Stimulated activated CD4-positive, alpha-beta T cell treated with anti-CD3 and anti-CD28 coated beads, Interleukin-15, amount 100 ng/mL, for 24 hours (primary cell): ENCODE data around the gene DGLUCY.
"Not testable (repeated sequence)": the region's sequence is repeated elsewhere in the genome, so short reads cannot be mapped to it uniquely, and the experiment has no call there.

Experiments used
- DNase-seq: peaks from one replicate; pipeline ENCODE4 v3.0.0-alpha.2; 2020

The DGLUCY gene

GRCh38 chr14:91108941-91109611 lies 4.8 kb upstream of the DGLUCY start:
- peak; percentile 29 for DNase-seq

DNA sequence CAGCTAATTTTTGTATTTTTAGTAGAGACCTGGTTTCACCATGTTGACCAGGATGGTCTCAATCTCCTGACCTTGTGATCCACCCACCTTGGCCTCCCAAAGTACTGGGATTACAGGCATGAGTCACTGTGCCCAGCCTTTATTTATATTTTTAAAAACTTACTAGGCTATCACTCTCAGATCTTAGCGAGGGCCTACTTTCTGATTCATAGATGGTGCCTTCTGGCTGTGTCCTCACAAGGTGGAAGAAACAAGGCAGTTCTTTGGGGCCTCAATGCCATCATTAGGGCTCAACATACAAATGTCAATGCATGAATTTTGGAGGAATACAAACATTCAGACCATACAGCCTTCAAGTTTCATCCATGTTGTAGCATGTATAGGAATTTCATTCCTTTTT lies 2.4 kb upstream of the DGLUCY start:
- no peak for DNase-seq

- DNase-seq = no peak
Observed at GRCh38 chr14:91112194-91112593, 1.7 kb upstream of the DGLUCY start.

GRCh38 chr14:91114079-91115065 lies 499 bp downstream of the DGLUCY start:
- peak; percentile 80 for DNase-seq

- peak; percentile 34 for DNase-seq
Observed at GRCh38 chr14:91115986-91116770, 2.3 kb downstream of the DGLUCY start.

DNA sequence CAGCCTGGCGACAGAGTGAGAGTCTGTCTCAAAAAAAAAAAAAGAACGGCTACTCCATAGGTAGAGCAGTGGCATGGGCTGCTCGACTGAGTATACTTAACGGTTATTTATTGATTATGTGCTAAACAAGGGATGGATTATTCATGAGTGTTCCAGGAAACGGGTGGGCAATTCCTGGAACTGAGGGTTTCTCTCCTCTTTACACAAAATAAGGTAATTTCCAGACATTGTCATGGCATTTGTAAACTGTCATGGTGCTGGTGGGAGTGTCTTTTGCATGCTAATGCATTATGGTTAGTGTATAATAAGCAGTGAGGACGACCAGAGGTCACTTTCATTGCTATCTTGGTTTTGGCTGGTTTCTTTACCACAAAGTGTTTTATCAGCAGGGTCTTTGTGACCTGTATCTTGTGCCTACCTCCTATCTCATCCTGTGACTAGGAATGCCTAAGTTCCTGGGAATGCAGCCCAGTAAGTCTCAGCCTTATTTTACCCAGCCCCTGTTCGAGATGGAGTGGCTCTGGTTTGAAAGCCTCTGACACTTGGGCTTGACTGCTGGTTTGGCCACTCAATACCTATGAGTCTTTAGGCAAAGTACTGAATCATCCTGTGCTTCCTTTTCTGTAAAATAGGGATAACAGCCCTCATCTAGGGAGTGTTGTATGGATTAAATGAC lies 3.2 kb downstream of the DGLUCY start:
- peak; percentile 61 for DNase-seq

DNA sequence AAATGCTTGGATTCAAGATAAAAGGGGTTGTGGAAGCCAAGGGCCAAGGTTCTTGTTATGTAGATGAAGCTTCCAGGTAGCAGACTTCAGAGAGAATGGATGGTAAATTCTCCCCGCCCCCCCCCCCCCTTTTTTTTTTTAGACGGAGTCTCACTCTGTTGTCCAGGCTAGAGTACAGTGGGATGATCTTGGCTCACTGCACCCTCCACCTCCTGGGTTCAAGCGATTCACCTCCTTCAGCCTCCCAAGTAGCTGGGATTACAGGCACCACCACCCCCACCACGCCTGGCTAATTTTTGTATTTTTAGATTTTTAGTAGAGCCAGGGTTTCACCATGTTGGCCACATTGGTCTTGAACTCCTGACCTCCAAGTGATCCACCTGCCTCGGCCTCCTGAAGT lies 4.1 kb downstream of the DGLUCY start:
- no peak for DNase-seq

- no peak for DNase-seq
Observed at GRCh38 chr14:91118511-91119068, 4.7 kb downstream of the DGLUCY start.

DNA sequence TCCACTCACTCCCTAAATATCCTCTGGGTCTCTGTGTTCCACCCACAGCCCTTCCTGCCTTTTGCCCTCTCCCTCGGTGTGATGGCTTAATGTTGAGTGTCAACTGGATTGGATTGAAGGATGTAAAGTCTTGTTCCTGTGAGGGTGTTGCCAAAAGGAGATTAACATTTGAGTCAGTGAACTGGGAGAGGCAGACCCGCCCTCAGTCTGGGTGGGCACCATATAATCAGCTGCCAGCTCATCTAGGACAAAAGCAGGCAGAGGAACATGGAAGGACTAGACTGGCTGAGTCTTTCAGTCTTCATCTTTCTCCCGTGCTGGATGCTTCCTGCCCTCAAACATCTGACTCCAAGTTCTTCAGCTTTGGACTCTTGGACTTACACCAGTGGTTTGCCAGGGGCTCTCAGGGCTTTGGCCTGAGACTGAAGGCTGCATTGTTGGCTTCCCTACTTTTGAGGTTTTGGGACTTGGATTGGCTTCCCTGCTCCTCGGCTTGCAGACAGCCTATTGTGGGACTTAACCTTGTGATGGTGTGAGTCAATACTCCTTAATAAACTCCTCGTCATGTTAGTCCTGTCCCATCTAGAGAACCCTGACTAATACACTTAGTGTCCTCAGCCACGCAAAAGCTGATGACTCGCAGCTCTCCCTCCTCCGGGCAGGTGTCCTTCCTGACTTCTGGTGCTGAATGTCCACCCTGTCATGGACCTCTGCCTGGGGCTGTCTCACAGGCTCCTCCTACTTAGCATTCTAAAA lies 5.9 kb downstream of the DGLUCY start:
- DNase-seq = no peak

DNA sequence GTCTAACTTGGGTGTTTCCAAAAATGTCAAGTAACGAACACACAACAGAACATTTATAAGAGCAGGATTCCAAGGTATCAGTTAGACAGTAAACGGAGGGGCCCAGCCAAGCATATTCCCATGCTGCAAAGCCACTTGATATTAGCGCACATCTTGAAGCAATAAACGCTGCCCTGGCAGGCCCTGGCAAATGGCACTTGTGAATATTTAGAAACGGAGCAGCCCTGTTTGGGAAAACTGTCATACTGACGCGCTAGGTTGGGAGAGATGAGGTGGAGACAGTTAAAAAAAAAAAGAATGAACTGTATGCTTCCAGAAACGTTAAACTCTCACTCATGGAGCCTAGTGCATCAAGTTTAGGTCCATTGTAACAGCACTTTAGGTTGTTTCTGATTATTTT lies 9.3 kb downstream of the DGLUCY start:
- no peak for DNase-seq

- not testable (repeated sequence) for DNase-seq
Observed at GRCh38 chr14:91124406-91125270, 10.8 kb downstream of the DGLUCY start.

DNA sequence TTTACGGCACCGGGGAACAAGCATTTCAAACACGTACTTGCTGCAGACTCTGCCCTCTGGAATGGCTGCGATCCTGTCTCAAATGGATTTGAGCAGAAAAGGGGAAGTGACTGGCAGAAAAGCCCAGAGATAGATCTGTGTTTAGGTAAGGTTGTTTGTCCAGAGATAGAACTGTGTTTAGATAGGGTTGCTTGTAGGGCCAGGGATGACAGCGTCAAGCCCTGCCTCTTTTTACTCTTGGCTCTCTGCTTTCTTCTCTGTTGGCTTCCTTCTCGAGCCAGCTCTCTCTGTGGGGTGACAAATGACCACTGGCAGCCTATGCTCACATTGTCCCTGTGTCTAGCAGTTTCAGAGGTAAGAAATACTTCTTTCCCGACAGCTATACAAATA lies 11.4 kb downstream of the DGLUCY start:
- no peak for DNase-seq

DNA sequence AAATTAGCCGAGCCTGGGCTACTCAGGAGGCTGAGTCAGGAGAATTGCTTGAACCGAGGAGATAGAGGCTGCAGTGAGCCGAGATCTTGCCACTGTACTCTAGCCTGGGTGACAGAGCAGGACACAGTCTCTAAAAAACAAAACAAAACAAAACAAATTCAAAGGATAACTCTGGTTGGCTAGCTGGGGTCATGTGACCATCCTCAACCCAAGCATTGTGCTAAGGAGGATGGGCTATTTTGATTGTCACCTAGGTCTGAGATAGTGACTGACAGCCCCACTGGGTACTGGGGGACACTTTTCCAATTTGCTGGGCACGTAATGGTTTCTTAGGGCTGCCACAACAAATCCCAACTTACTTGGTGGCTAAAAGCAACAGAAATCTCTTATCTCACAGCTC lies 11.9 kb downstream of the DGLUCY start:
- no peak for DNase-seq

DNA sequence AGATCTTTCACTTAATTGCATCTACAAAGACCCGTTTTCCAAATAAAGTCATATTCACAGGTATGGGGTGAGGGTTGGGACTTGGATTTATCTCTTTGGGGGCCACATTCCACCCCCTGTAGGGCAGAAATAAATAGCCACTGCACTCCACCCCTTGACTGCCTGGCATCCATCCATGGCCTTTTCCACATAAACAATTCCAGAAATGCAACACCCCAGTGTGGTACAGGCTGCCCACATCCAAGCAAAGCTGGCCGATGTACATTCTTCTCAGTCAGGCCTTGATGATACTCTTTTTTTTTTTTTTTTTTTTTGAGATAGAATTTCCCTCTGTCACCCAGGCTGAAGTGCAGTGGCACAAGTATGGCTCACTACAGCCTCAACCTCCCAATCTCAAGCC lies 12.9 kb downstream of the DGLUCY start:
- no peak for DNase-seq

DNA sequence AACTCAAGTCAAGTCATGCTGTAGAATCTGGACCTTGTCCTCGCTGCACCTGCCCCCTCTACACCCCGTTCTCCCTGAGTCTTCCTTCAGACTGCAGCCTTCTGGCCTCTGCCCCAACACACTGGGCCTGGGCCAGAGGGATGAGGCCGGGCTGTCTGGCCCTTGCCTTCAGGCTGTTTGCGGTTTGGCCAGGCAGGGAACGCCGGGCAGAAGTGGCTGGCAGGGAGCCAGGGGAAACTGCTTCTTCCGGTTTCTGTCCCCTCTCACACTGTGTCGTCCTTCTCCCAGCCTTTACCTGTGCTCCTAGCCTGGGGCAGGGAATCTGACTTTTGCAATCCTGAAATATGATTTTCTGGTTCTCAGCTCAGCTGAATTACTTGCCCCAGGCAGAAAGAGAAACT lies 13.5 kb downstream of the DGLUCY start:
- DNase-seq = no peak

DNA sequence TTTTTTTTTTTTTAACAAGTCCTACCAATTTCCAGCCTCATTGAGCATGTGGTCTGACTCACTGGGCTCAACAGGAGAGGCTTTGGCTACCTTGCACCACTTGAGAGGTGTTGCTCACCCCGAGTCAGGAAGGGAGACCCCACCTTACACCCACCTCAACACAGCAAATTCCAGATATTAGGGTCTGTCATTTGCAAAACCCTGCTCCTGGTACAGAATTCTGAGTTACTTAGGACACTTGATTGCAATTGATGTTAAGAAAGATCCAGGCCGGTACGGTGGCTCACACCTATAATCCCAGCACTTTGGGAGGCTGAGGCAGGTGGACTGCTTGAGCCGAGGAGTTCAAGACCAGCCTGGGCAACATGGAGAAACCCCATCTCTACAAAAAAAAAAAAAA lies 14.1 kb downstream of the DGLUCY start:
- DNase-seq = no peak

- no peak for DNase-seq
Observed at GRCh38 chr14:91128699-91129098, 14.8 kb downstream of the DGLUCY start.

- no peak for DNase-seq
Observed at GRCh38 chr14:91129261-91129660, 15.4 kb downstream of the DGLUCY start.

GRCh38 chr14:91135039-91135438 lies 21.2 kb downstream of the DGLUCY start:
- no peak for DNase-seq

DNA sequence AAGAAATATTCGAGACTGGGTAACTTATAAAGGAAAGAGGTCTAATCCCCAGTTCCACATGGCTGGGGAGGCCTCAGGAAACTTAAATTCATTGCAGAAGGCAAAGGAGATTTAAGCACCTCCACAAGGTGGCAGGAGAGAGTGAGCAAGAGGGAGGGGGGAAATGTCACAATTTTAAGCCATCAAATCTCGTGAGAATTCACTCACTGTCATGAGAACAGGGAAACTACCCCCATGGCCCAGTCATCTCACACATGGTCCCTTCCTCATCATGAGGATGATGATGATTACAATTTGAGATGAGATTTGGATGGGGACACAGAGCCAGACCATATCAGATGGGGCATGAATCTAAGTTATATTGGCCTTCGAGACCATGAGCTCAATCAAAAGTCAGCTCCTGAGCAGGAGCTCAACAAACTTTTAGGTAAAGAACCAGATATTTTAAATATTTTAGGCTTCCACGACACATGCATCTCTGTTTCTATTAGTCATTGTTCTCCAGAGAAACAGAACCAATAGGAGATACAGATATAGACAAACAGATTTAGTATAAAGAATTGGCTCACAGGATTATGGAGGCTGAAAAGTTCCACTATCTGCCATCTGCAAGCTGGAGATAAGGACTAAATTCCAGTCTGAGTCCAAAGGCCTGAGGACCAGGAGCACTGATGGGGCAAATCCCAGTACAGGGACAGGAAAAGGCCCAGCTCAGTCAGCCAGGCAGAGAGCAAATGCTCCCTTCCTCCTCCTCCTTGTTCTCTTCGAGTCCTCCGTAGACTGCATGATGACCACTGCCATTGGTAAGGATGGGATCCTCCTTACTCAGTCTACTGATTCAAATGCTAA lies 24.9 kb downstream of the DGLUCY start:
- DNase-seq = peak; percentile 60
